H1 (cell line): Measurements from ENCODE around the gene NDUFAF7. TPM values are rescaled to one million over a fixed set of nuclear protein-coding genes. Genes with fewer than 3 reads are reported as not detected.

ENCODE experiments used
- CTCF ChIA-PET: fragments of 300-600 bp; sonication (Branson Sonifier 250); formaldehyde crosslinking; loops from one replicate; lab custom pipeline; 2021; ENCODE audit not compliant: partially characterized antibody; lab: Charles Lee
- POLR2A ChIA-PET: fragments of 300-600 bp; sonication (Branson Sonifier 250); formaldehyde crosslinking; loops from one replicate; lab custom pipeline; 2021; ENCODE audit warnings: inconsistent platforms; ENCODE audit not compliant: partially characterized antibody; lab: Charles Lee
- DNase-seq, 2 experiments: peaks; one replicate each; pipeline versions ENCODE4 v3.0.0 to v3.0.0-alpha.2; 2010 to 2022; ENCODE audit warnings: low spot score in 2 of 2, low read depth in 1 of 2, mixed read lengths in 1 of 2
- FAIRE-seq: peaks from 2 replicates; lab custom pipeline; 2011; peaks lifted over from hg19 to GRCh38; lab: Jason Lieb, UNC
- H2AFZ ChIP-seq: 2 replicates; pipeline ENCODE4 v1.8.1; 2012; ENCODE audit warnings: low read length, inconsistent platforms
- H2AK5ac ChIP-seq: 2 replicates; pipeline ENCODE4 v1.6.1; 2013; ENCODE audit warnings: low read depth, low read length
- H2BK120ac ChIP-seq: replicated peaks from 2 replicates; pipeline ENCODE3; 2013; ENCODE audit warnings: low read depth, low read length, inconsistent platforms
- H2BK12ac ChIP-seq: 2 replicates; pipeline ENCODE4 v1.6.1; 2013; ENCODE audit warnings: low read depth, low read length
- H2BK15ac ChIP-seq: 2 replicates; pipeline ENCODE4 v1.6.1; 2013; ENCODE audit warnings: low read length
- H2BK20ac ChIP-seq: 2 replicates; pipeline ENCODE4 v1.6.1; 2013; ENCODE audit warnings: low read length
- H2BK5ac ChIP-seq: 2 replicates; pipeline ENCODE4 v1.6.1; 2013; ENCODE audit warnings: low read depth, low read length
- H3K14ac ChIP-seq: 2 replicates; pipeline ENCODE4 v1.6.1; 2013; ENCODE audit warnings: inconsistent platforms; ENCODE audit not compliant: insufficient read length
- H3K18ac ChIP-seq: 2 replicates; pipeline ENCODE4 v1.6.1; 2013; ENCODE audit warnings: low read length; ENCODE audit errors: extremely low read depth
- H3K23ac ChIP-seq: 2 replicates; pipeline ENCODE4 v1.6.1; 2013; ENCODE audit warnings: inconsistent platforms; ENCODE audit not compliant: insufficient read length
- H3K23me2 ChIP-seq: 2 replicates; pipeline ENCODE4 v1.6.1; 2013; ENCODE audit warnings: low read depth, low read length
- H3K27ac ChIP-seq: 2 replicates; pipeline ENCODE4 v1.6.1; 2011; ENCODE audit warnings: low read depth, low read length, inconsistent platforms
- H3K27me3 ChIP-seq, 4 experiments: replicated peaks in 1 of 4; 1 replicate in 1 of 4; 2 replicates in 3 of 4; pipeline versions ENCODE4 v1.6.1 to v1.8.1; 2011 to 2013; ENCODE audit warnings: low read length in 3 of 4, mild to moderate bottlenecking in 3 of 4, inconsistent platforms in 2 of 4, mixed read lengths in 2 of 4, moderate library complexity in 1 of 4; ENCODE audit not compliant: control insufficient read depth in 3 of 4, insufficient read depth in 3 of 4; ENCODE audit errors: extremely low read depth in 1 of 4
- H3K36me3 ChIP-seq, 4 experiments: 2 replicates each; pipeline versions ENCODE4 v1.6.1 to v1.8.1; 2011 to 2013; ENCODE audit warnings: mild to moderate bottlenecking in 4 of 4, low read length in 3 of 4, moderate library complexity in 2 of 4, control low read depth in 1 of 4, inconsistent platforms in 1 of 4; ENCODE audit not compliant: insufficient read depth in 4 of 4, control insufficient read depth in 2 of 4
- H3K4ac ChIP-seq: replicated peaks from 2 replicates; pipeline ENCODE3; 2013; ENCODE audit warnings: low read length, low read depth, mixed read lengths, inconsistent platforms; ENCODE audit not compliant: insufficient read length
- H3K4me1 ChIP-seq, 4 experiments: replicated peaks in 1 of 4; 1 replicate in 1 of 4; 2 replicates in 3 of 4; pipeline versions ENCODE4 v1.6.1 to v1.8.1; 2011 to 2013; ENCODE audit warnings: low read length in 3 of 4, inconsistent platforms in 2 of 4, mixed read lengths in 1 of 4; ENCODE audit not compliant: insufficient read depth in 4 of 4, control insufficient read depth in 3 of 4
- H3K4me2 ChIP-seq, 2 experiments: 2 replicates each; pipeline versions ENCODE4 v1.6.1 to v1.8.1; 2011 to 2013; ENCODE audit warnings: low read depth in 2 of 2, low read length in 2 of 2, control low read depth in 1 of 2, inconsistent platforms in 1 of 2, mild to moderate bottlenecking in 1 of 2; ENCODE audit not compliant: insufficient read depth in 1 of 2
- H3K4me3 ChIP-seq, 4 experiments: fragments of 200-600, 300-600 bp in 1 of 4; sonication (generic), shearing (Covaris generic), sonication (Bioruptor Twin) in 1 of 4; 2 replicates each; pipeline versions ENCODE4 v1.5.1 to v1.8.1; 2011 to 2016; ENCODE audit warnings: low read length in 4 of 4, low read depth in 3 of 4, control low read depth in 2 of 4, inconsistent platforms in 2 of 4, mild to moderate bottlenecking in 2 of 4, mixed read lengths in 1 of 4, moderate library complexity in 1 of 4; ENCODE audit not compliant: insufficient read depth in 2 of 4; ENCODE audit errors: extremely low read depth in 1 of 4
- H3K56ac ChIP-seq: replicated peaks from 2 replicates; pipeline ENCODE3; 2013; ENCODE audit warnings: low read depth, mild to moderate bottlenecking, mixed read lengths, low read length, inconsistent platforms; ENCODE audit not compliant: insufficient read length
- H3K79me1 ChIP-seq: 2 replicates; pipeline ENCODE4 v1.6.1; 2013; ENCODE audit warnings: low read depth, low read length, control low read depth
- H3K79me2 ChIP-seq, 2 experiments: 2 replicates each; pipeline versions ENCODE4 v1.6.1 to v1.8.1; 2012 to 2013; ENCODE audit warnings: low read length in 2 of 2, mild to moderate bottlenecking in 2 of 2, inconsistent platforms in 1 of 2; ENCODE audit not compliant: insufficient read depth in 2 of 2, control insufficient read depth in 1 of 2
- H3K9ac ChIP-seq, 4 experiments: replicated peaks in 1 of 4; 1 replicate in 1 of 4; 2 replicates in 3 of 4; pipeline versions ENCODE4 v1.6.1 to v1.8.1; 2011 to 2013; ENCODE audit warnings: low read depth in 3 of 4, low read length in 3 of 4, control low read depth in 2 of 4, mild to moderate bottlenecking in 2 of 4, moderate library complexity in 2 of 4, inconsistent platforms in 1 of 4; ENCODE audit errors: extremely low read depth in 1 of 4
- H3K9me3 ChIP-seq, 2 experiments: 2 replicates each; pipeline versions ENCODE4 v1.6.1 to v1.8.1; 2012 to 2013; ENCODE audit warnings: mild to moderate bottlenecking in 2 of 2, moderate library complexity in 2 of 2, control low read depth in 1 of 2, inconsistent platforms in 1 of 2, low read depth in 1 of 2, low read length in 1 of 2, mixed read lengths in 1 of 2; ENCODE audit not compliant: insufficient read depth in 2 of 2
- H4K20me1 ChIP-seq, 2 experiments: replicated peaks in 1 of 2; 2 replicates each; pipeline versions ENCODE3 to v1.8.1; 2011 to 2013; ENCODE audit warnings: inconsistent platforms in 2 of 2, low read length in 2 of 2, mild to moderate bottlenecking in 1 of 2; ENCODE audit not compliant: insufficient read depth in 2 of 2, control insufficient read depth in 1 of 2
- H4K5ac ChIP-seq: 2 replicates; pipeline ENCODE4 v1.6.1; 2013; ENCODE audit warnings: low read length, low read depth, mixed read lengths, inconsistent platforms; ENCODE audit not compliant: insufficient read length
- H4K8ac ChIP-seq: 2 replicates; pipeline ENCODE4 v1.8.0; 2013; ENCODE audit warnings: mild to moderate bottlenecking, moderate library complexity, low read length, inconsistent platforms; ENCODE audit not compliant: insufficient read depth; ENCODE audit errors: extremely low read depth
- H4K91ac ChIP-seq: replicated peaks from 2 replicates; pipeline ENCODE3; 2013; ENCODE audit warnings: low read length, mixed read lengths, inconsistent platforms; ENCODE audit not compliant: insufficient read length
- CBX8 ChIP-seq: fragments of 300-800, 300-1000 bp; sonication (generic); IDR thresholded peaks from 2 replicates; pipeline ENCODE4 v1.7.1; 2016; ENCODE audit warnings: low read depth, low read length, borderline replicate concordance
- CEBPB ChIP-seq: IDR thresholded peaks from 2 replicates; pipeline ENCODE4 v1.6.1; 2012; ENCODE audit warnings: low read depth, low read length
- CTBP2 ChIP-seq: IDR thresholded peaks from 2 replicates; pipeline ENCODE4 v1.7.0; 2011; ENCODE audit warnings: borderline replicate concordance, mild to moderate bottlenecking, moderate library complexity, mixed read lengths, low read length; ENCODE audit not compliant: insufficient read depth, insufficient read length
- KDM4A ChIP-seq: IDR thresholded peaks from one replicate; pipeline ENCODE4 v1.7.1; 2012; ENCODE audit warnings: low read depth, mild to moderate bottlenecking, moderate library complexity, low read length, inconsistent platforms; ENCODE audit not compliant: severe bottlenecking
- PHF8 ChIP-seq: fragments of 200-600 bp; sonication (generic); conservative IDR thresholded peaks from 2 replicates; pipeline ENCODE4 v1.7.1; 2012; ENCODE audit warnings: low read depth, mild to moderate bottlenecking, inconsistent platforms, low read length, moderate library complexity
- POU5F1 ChIP-seq: IDR thresholded peaks from 2 replicates; pipeline ENCODE4 v1.6.1; 2011; ENCODE audit warnings: low read depth, mild to moderate bottlenecking, low read length, moderate library complexity
- SP2 ChIP-seq: IDR thresholded peaks from 2 replicates; pipeline ENCODE4 v1.6.1; 2012; ENCODE audit warnings: mild to moderate bottlenecking, low read length, inconsistent platforms
- TAF1 ChIP-seq: IDR thresholded peaks from 2 replicates; pipeline ENCODE4 v1.6.1; 2011; ENCODE audit warnings: mild to moderate bottlenecking, low read depth, low read length
- TAF7 ChIP-seq: optimal IDR thresholded peaks from 2 replicates; pipeline ENCODE3; 2011; ENCODE audit warnings: low read depth, mild to moderate bottlenecking, inconsistent platforms, low read length, moderate library complexity, borderline replicate concordance
- ZNF274 ChIP-seq: IDR thresholded peaks from 2 replicates; pipeline ENCODE4 v1.7.0; 2012; ENCODE audit warnings: low read length, borderline replicate concordance; ENCODE audit errors: extremely low read depth
- polyA plus RNA-seq, 7 experiments: library from polyadenylated mRNA; depleted of rRNA in 3 of 7; stranded (reverse) in 5 of 7; unstranded in 2 of 7; fragments of >200 nt in 5 of 7; fragments of 200-250 nt in 2 of 7; gene quantifications; 1 replicate in 5 of 7; 2 replicates in 1 of 7; 4 replicates in 1 of 7; pipeline versions ENCODE4 v1.2.1 to v1.2.3, GENCODE V29; 2011 to 2013; ENCODE audit warnings: missing spikeins in 2 of 7, mixed read lengths in 2 of 7
- total RNA-seq: library from RNA; stranded (reverse); fragmentation: NEBNext Ultra II Directional; extraction: Animal tissue kit (Norgen Biotek cat#: 25700); gene quantifications from 2 replicates; pipeline ENCODE4 v1.2.1, GENCODE V29; 2021
- TF ChIP-seq, protein P1 (sequence below), 3 experiments: IDR thresholded peaks; 1 replicate in 2 of 3; 2 replicates in 1 of 3; pipeline versions ENCODE4 v1.5.1 to v1.6.1; 2011; ENCODE audit warnings: low read length in 3 of 3, mild to moderate bottlenecking in 3 of 3, inconsistent platforms in 2 of 3, low read depth in 1 of 3, moderate library complexity in 1 of 3; ENCODE audit not compliant: insufficient read depth in 1 of 3; ENCODE audit errors: control extremely low read depth in 1 of 3
- TF ChIP-seq, protein P2 (sequence below): IDR thresholded peaks from 2 replicates; pipeline ENCODE4 v1.6.1; 2012; ENCODE audit warnings: inconsistent platforms

Gene NDUFAF7
- total and polyA plus RNA-seq, 2 of the 8 experiments (the other 6 are each of a cell fraction or from before 2014, with no cell fraction given): 50.2 to 56.0 TPM

DNA sequence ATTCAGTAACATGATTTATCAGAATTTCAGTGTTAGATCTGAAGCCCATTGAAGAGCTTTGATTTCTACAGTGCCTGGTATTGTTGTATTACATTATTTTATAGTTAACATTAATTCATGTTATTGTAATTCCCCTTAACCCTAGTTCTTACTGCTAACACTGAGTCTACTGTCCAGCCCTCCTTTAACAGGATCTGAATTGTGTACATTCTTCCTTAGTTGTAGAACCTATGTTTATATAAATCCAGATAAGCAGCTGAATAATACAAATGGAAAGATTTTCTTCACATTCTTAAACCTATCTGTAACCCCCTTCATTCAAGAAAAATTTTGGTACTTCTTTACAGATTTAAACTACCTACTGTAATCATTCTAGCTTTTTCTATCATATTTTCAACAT is 14.7 kb downstream of the NDUFAF7 start:
- H3K23me2 ChIP-seq: no peaks in the 10 kb centered on the region
- no peak overlapping the region for H2BK15ac ChIP-seq
- H3K14ac ChIP-seq: no peak overlapping the region
- ChIA-PET POLR2A (interaction anchor here (1.1 to 3.0 kb wide), 4 partner anchors 8 to 16 kb away, joined by 3 to 10 read pairs (median 4); partner anchors contain the start of genes CEBPZ and NDUFAF7), CTCF (no interaction called here)
- H4K91ac ChIP-seq: no peak overlapping the region
- H2AK5ac ChIP-seq: no peak overlapping the region
- H3K27ac ChIP-seq: no peak overlapping the region
- no peaks in the 10 kb centered on the region for H3K79me2 ChIP-seq
- no peak overlapping the region for H2BK12ac ChIP-seq
- DNase-seq: no peak
- no peak overlapping the region for H3K18ac ChIP-seq
- H3K23ac ChIP-seq: no peak overlapping the region
- no peaks in the 10 kb centered on the region for H3K4me1 ChIP-seq
- FAIRE-seq: no peak
- peaks cover 0 to 1% (median 0%) of the 10 kb centered on the region in 4 experiments; a peak in 1 of 7 replicates for H3K27me3 ChIP-seq
- no peak overlapping the region for H3K9ac ChIP-seq
- no peak overlapping the region for H2BK120ac ChIP-seq
- no peak overlapping the region for H2AFZ ChIP-seq
- no peaks in the 10 kb centered on the region for H4K20me1 ChIP-seq
- H3K9me3 ChIP-seq: no peaks in the 10 kb centered on the region
- H2BK5ac ChIP-seq: no peak overlapping the region
- H3K79me1 ChIP-seq: no peaks in the 10 kb centered on the region
- H3K4me2 ChIP-seq: no peak overlapping the region
- peaks cover 19 to 98% (median 67%) of the 10 kb centered on the region in 4 experiments for H3K36me3 ChIP-seq
- H3K56ac ChIP-seq: no peak overlapping the region
- H4K8ac ChIP-seq: no peak overlapping the region
- H3K4ac ChIP-seq: no peak overlapping the region
- H4K5ac ChIP-seq: no peak overlapping the region
- no peak overlapping the region for H2BK20ac ChIP-seq
- H3K4me3 ChIP-seq: no peak overlapping the region
- TF ChIP-seq KDM4A (no peak), POU5F1 (no peak), TAF1 (no peak), SP2 (no peak), CEBPB (no peak), TAF7 (no peak), ZNF274 (no peak), PHF8 (no peak), CBX8 (no peak), CTBP2 (no peak)
- TF ChIP-seq, protein P1, sequence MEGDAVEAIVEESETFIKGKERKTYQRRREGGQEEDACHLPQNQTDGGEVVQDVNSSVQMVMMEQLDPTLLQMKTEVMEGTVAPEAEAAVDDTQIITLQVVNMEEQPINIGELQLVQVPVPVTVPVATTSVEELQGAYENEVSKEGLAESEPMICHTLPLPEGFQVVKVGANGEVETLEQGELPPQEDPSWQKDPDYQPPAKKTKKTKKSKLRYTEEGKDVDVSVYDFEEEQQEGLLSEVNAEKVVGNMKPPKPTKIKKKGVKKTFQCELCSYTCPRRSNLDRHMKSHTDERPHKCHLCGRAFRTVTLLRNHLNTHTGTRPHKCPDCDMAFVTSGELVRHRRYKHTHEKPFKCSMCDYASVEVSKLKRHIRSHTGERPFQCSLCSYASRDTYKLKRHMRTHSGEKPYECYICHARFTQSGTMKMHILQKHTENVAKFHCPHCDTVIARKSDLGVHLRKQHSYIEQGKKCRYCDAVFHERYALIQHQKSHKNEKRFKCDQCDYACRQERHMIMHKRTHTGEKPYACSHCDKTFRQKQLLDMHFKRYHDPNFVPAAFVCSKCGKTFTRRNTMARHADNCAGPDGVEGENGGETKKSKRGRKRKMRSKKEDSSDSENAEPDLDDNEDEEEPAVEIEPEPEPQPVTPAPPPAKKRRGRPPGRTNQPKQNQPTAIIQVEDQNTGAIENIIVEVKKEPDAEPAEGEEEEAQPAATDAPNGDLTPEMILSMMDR (IDR thresholded peaks at IDR 0.05; ENCODE audit: control extremely low read depth in 1 of 3, insufficient read depth in 1 of 3, low read depth in 1 of 3, low read length in 3 of 3): no peak
- TF ChIP-seq, protein P2, sequence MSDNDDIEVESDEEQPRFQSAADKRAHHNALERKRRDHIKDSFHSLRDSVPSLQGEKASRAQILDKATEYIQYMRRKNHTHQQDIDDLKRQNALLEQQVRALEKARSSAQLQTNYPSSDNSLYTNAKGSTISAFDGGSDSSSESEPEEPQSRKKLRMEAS: no peak
